Measurements from ENCODE around the gene SLC13A3.

GRCh38 chr20:46566125-46566524 lies 85.1 kb downstream of the SLC13A3 start:
- TF ChIP-seq TAF1 (conservative IDR thresholded peaks at IDR 0.05): no peak
- no peak for TF ChIP-seq CTCF (IDR thresholded peaks at IDR 0.05; ENCODE audit: low read depth, low read length, missing input control)
- TF ChIP-seq ZBTB33 (IDR thresholded peaks at IDR 0.05): no peak
- no peak for TF ChIP-seq REST (IDR thresholded peaks at IDR 0.05)
- TF ChIP-seq MAX (IDR thresholded peaks at IDR 0.05): no peak

Measured in liver (tissue), 3 donors.